OCI-LY7 (cell line): ENCODE measurements around the gene KLHL1.

Experiments used
- EZH2phosphoT487 ChIP-seq: fragments of 200-600 bp; sonication (generic); IDR thresholded peaks from 2 replicates; pipeline ENCODE4 v1.6.1; 2018; ENCODE audit warnings: low read depth, borderline replicate concordance, mild to moderate bottlenecking, mixed run types, antibody characterized with exemption, low read length, moderate library complexity, mixed read lengths
- TF ChIP-seq, protein P1 (sequence below): fragments of 200-600 bp; sonication (generic); conservative IDR thresholded peaks from 2 replicates; pipeline ENCODE4 v1.5.1; 2014; ENCODE audit warnings: mild to moderate bottlenecking, antibody characterized with exemption, low read length, moderate library complexity, mixed read lengths

DNA sequence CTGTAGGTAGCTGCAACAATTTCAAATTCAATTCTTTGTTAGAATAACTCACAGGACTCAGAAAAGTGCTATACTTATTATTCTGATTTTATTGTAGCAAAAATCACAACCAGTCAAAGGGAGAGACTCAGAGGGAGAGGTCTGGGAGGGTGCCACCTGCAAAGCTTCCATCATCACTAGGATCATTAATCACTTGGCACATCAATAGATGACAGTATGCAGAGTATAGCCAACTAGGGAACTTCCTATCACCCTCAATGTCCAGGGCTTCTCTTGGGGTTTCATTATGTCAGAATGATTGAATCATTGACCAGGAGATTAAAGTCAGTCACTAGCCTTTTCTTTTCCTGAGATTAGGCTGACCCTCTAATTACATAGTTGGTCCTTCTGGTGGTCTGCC lies 432.0 kb downstream of the KLHL1 start:
- TF ChIP-seq, protein P1, sequence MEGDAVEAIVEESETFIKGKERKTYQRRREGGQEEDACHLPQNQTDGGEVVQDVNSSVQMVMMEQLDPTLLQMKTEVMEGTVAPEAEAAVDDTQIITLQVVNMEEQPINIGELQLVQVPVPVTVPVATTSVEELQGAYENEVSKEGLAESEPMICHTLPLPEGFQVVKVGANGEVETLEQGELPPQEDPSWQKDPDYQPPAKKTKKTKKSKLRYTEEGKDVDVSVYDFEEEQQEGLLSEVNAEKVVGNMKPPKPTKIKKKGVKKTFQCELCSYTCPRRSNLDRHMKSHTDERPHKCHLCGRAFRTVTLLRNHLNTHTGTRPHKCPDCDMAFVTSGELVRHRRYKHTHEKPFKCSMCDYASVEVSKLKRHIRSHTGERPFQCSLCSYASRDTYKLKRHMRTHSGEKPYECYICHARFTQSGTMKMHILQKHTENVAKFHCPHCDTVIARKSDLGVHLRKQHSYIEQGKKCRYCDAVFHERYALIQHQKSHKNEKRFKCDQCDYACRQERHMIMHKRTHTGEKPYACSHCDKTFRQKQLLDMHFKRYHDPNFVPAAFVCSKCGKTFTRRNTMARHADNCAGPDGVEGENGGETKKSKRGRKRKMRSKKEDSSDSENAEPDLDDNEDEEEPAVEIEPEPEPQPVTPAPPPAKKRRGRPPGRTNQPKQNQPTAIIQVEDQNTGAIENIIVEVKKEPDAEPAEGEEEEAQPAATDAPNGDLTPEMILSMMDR = no peak
- TF ChIP-seq EZH2phosphoT487 = no peak
